ENCODE data around the gene POLA1.
A peak's percentile ranks its signal among the peaks of the same experiment; 100 is the strongest.
"Not testable (repeated sequence)": the region's sequence is repeated elsewhere in the genome, so short reads cannot be mapped to it uniquely, and the experiment has no call there.

POLA1 gene

GRCh38 chrX:24799565-24799964, 105.8 kb downstream of the POLA1 start:
- no peak for DNase-seq (ENCODE audit: low read depth)

DNA sequence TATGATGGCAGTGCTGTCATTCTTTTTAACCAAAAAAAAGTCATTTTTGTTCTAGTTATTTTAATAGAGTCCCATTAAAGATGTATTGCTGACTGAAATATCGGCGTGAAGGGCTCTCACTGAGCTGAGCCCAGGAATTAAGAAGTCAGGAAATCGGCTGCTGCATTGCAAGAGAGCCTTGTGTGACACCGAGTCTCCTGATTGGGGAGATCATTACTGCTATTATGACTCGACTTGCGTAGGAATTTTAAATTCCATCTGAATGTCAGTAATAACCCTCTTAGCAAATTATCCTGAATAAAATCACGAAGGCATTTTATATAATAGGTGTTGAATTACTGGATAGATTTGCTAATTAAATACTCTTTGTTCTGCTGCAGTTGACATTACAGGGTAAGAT, 111.5 kb downstream of the POLA1 start:
- no peak for DNase-seq (ENCODE audit: low read depth)

DNA sequence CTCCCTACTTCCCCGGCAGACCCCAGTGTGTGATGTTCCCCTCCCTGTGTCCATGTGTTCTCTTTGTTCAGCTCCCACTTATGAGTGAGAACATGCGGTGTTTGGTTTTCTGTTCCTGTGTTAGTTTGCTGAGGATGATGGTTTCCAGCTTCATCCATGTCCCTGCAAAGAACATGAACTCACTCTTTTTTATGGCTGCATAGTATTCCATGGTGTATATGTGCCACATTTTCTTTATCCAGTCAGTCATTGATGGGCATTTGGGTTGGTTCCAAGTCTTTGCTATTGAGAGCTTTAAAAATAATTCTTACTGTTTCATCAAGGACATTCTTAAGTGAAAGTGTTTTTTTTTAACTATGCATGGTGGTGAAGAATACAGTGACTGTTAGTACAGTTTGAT, 126.1 kb downstream of the POLA1 start:
- DNase-seq (ENCODE audit: low read depth), result not testable (repeated sequence)

GRCh38 chrX:24828147-24828546, 134.4 kb downstream of the POLA1 start:
- no peak for DNase-seq (ENCODE audit: low read depth)

GRCh38 chrX:24828600-24828999, 134.9 kb downstream of the POLA1 start:
- no peak for DNase-seq (ENCODE audit: low read depth)

DNA sequence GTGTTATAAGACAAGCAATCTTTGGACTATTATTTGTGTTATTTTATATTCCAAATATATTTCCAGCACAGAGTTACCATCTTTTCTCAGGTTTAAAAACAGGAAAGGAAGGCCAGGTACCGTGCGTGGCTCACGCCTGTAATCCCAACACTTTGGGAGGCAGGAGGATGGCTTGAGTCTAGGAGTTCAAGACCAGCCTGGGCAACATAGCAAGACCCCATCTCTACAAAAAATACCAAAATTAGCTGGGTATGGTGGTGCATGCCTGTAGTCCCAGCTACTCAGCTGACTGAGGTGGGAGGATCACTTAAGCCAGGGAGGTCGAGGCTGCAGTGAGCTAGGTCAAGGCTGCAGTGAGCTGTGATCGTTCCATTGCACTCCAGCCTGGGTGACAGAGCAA, 140.0 kb downstream of the POLA1 start:
- no peak for DNase-seq (ENCODE audit: low read depth)

- no peak for DNase-seq (ENCODE audit: low read depth)
Measured at GRCh38 chrX:24837966-24838365, 144.2 kb downstream of the POLA1 start.

- DNase-seq (ENCODE audit: low read depth), result peak; percentile 41
Measured at GRCh38 chrX:24838629-24839028, 144.9 kb downstream of the POLA1 start.

DNA sequence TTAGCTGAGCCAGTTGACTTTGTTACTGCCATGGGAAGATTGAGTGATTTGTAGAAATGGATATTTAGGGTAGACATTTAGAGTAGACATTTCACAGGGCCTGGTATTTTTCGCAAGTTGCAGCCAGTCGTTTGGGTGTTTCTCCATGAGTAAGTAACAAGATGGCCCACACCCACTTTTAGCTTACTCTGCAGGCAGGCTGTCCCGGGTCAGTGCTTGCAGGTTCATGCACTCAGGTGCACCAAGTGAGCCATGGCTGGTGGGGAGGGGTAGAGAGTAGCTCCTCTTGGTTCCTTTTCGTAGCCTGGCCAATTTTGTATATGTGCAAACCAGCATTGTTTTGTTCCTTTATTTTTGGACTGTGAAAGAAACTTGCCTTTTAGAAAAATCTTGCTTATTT, 145.6 kb downstream of the POLA1 start:
- DNase-seq (ENCODE audit: low read depth), result no peak

DNA sequence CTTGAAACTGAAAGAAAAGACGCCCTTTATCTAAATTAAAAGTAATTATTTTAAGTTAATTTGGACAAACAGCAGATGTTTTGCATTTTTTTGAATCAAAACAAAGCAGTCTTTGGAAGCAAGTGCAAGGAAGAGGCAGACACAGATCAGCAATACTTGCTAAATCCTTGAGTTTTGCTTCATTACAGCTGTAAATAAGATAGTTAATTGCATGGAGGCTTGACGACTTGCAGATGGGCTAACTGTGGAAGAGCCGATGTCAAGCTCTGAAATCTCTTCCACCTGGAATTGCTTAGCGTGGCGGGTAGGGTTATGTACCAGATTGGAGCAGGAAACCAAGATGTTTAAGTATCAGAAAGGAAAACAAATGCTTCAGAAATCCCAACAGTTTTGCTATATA, 148.8 kb downstream of the POLA1 start:
- no peak for DNase-seq (ENCODE audit: low read depth)

- no peak for DNase-seq (ENCODE audit: low read depth)
Measured at GRCh38 chrX:24846550-24847150, 152.9 kb downstream of the POLA1 start.

- DNase-seq (ENCODE audit: low read depth), result no peak
Measured at GRCh38 chrX:24851289-24851688, 157.6 kb downstream of the POLA1 start.

- no peak for DNase-seq (ENCODE audit: low read depth)
Measured at GRCh38 chrX:24851780-24852179, 158.1 kb downstream of the POLA1 start.

DNA sequence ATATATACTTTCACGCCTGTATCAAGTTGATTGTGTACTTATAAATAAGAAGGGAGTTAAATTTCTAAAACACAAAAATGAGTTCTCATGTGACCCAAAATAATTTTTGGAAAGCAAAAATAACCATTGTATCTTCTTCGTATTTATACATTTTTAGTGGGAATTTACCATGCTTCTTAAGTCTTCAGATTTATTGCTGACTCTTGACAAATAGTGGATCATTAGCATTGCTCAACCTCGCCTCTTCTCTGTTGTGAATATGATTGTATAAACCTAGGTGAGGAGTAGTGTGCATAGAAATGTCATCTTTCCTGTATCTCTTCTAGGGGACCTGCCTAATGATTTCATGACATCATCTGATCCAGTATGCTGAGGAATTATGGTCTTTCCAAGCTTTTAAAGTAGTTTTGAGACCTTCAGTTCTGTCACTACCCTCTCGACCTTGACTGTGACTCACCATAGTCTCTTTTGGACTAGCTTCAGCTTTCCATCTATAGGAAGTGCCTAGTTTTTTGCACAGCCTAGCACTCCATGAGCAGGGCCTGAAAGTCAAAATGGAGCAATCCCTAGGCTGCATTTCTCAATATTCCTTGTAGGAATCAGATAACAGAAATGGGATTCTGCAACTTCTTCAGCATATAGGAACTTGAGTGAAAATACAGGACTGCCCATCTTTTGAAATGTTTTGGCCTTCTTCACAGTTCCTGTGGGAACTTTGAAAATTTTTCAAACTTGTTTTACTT, 164.5 kb downstream of the POLA1 start:
- peak; percentile 3 for DNase-seq (ENCODE audit: low read depth)

DNA sequence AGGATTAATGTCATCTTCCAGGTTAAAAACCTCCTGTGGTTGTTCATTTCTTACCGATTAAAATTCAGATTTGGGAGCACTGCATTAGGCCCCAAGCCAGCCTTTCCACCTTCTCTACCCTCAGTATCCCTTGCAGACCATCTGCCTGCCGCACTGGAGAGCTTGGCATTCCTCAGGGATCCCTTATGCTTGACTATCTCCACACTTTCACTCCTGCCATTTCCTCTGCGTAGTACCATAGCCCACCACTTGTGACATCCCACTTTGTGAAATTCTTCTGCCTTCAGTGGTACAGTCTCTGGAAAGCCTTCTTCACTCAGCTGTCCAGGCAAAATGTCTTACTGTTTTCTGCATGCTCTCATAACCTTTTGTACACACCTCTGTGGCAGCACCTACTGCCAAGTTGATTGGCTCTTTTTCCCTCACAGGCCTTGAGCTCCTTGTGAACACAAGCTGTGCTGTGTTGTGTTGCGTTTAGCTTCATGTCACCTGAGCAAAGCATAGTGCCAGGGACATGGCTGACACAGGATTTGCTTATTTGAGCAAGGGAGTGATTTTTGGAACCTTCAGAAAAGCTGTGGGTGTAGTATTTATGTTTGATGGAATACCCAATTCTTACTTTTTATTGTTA, 165.6 kb downstream of the POLA1 start:
- DNase-seq (ENCODE audit: low read depth), result no peak

DNA sequence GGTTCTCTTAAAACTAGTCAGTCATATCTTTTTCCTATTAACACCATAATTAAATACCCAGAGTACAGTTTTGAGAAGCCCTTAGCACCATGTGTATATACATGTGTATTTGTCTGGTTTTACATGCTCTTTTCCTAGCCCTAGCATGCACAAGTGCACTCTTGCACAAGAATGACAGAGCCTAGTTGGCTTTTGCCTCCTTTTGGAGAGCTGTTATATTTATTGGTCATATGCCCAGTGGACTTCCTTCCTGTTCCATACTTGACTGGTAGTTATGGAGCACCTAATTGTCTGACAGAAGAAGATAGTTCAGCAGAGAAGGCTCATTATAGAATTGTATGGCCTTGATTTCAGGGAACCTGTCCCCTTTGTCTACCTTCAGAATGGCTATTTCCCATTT, 166.4 kb downstream of the POLA1 start:
- no peak for DNase-seq (ENCODE audit: low read depth)

- no peak for DNase-seq (ENCODE audit: low read depth)
Measured at GRCh38 chrX:24862343-24862742, 168.6 kb downstream of the POLA1 start.

DNA sequence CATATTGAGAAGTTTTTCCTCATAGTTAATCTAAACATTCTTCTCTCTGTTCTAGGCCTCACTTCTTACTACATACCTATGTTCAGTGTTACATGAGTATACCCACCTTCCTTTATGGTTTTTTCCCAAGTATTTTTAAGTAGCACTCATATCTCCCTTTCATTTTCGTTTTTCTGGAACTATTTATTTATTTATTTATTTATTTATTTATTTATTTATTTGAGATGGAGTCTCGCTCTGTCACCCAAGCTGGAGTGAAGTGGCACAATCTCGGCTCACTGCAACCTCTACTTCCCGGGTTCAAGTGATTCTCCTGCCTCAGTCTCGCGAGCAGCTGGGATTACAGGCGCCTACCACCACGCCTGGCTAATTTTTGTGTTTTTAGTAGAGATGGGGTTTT, 170.1 kb downstream of the POLA1 start:
- not testable (repeated sequence) for DNase-seq (ENCODE audit: low read depth)

DNA sequence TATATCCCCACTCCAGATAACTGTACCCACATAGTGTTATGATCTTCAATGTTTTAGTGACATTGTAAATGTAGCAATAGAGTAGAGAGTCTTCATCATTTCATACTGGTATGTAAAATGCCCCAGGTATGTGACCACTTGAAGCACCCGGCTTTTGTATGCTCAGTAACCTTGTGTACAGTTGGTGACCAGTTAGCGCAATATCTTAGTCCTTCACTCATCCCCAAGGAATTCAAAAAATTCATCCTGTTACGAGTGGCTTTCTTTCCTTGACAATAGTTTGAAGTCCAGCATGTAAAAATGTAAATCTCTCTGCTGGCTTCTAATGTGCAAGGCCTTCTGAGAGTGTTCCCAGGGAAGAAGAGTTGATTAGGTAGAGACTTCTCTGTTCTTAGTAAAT, 176.4 kb downstream of the POLA1 start:
- DNase-seq (ENCODE audit: low read depth), result peak; percentile 65

DNA sequence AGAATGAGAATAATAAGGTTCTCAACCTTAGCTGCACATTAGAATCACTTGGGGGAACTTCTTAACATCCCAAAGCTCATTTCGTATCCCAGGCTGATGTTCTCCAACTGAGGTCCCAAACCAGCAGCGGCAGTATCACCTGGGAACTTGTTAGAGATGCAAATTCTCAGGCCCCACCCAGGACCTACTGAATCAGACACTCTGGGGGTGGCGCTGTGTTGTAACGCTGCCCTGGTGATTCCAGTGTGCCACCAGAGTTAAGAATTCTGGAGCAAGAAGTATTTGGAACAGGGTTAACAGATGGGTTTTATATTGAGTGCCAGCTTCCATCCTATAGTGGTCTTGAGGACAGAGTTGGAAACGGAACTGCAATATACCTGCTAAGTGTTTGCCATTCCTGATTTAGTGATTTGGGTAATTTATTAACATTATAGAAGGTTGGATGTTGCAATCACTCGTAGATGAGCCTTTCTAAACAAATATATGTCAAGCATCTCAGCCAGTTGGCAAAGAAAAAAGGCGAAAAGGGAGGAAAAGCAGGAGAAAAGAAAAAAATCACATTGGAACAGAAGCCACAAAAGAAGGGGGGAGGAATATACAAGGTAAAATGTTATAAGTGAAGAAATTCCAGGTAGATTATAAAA, 181.0 kb downstream of the POLA1 start:
- DNase-seq (ENCODE audit: low read depth), result no peak

DNA sequence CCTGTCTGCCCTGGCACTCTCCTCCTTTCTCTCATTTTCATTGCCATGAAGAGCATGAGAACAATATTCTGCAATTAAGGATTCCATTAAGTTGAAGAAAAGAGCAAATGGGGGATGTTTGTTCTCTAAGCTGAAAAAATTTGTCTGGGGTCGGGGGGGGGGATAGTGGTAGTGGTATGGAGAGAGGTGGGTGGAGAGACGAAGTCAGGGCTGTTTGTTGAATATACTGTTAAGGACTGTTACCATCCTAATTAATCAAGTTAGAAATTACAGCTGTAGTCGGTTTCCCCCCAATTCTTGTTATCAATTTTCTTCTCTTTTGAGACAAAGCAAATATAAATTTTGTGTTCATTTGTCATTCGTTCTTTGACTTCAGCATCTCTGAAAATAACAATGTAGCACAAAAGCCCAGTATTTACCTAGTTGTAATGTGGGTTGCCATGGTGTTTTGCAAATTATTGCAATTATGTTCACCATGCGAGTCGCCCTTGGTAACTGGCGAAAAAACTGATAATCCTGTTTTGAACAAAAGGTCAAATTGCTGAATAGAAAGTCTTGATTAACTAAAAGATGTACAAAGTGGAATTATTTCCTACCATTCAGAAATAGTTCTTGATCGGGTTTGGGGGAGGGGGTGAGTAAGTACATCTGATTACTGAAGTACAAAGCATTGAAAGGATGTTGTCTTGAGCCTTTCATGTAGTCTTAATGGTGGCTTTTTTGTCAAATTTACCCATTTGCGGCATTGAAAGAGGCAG, 183.0 kb downstream of the POLA1 start:
- no peak for DNase-seq (ENCODE audit: low read depth)

DNA sequence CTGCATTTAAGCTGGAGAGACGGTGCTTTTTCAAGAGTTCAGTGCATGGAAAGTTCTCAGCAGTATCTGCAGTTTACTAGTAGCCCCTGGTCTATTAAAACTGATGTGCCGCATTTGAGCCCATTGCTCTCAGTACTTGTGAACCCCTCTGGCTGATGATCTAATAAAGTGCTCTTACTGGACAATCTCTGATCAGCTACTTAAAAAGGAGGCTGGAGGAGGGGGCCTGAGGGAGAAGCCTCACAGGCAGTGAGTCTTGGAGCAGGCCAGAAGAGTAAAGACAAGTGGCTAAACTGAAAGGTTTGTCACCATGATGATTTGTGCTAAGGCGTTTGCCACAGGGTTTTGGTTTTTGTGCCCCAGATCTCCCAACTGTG, 183.6 kb downstream of the POLA1 start:
- no peak for DNase-seq (ENCODE audit: low read depth)
